ENCODE results near the gene ATOH8. TPM values are rescaled to one million over a fixed set of nuclear protein-coding genes. Genes with fewer than 3 reads are reported as not detected.

ATOH8 gene
- total RNA-seq, 3 donors from 2014 or later = 20.8 to 167 (median 46.2) TPM

GRCh38 chr2:85797263-85797660, 43.5 kb downstream of the ATOH8 start:
- intact Hi-C loops (cut with DNase I; ENCODE audit: low total_unique reads) = no loop called here
- H3K27ac ChIP-seq = peak overlapping the region in 1 of 2 donors; percentile 71

GRCh38 chr2:85797921-85798320, 44.1 kb downstream of the ATOH8 start:
- Histone ChIP-seq H3K4me3 (no peak overlapping the region), H3K36me3 (no peaks in the 10 kb centered on the region), H3K4me1 (no peaks in the 10 kb centered on the region), H3K27me3 (no peaks in the 10 kb centered on the region), H3K9me3 (peaks cover 0 to 6% of the 10 kb centered on the region in 2 donors), H3K27ac (no peak overlapping the region)
- TF ChIP-seq POLR2A (IDR thresholded peaks at IDR 0.05) = no peak
- TF ChIP-seq CTCF (IDR thresholded peaks at IDR 0.05) = peak in 1 of 3 donors; percentile 13
- peak in 1 of 2 donors; percentile 6 for DNase-seq (ENCODE audit: low spot score in 2 of 2)
- intact Hi-C loops (cut with DNase I; ENCODE audit: low total_unique reads) = no loop called here

More at GRCh38 chr2:85797263-85797660, 43.5 kb downstream of the ATOH8 start:
- no peaks in the 10 kb centered on the region for H3K27me3 ChIP-seq
- H3K4me1 ChIP-seq = no peaks in the 10 kb centered on the region
- no peaks in the 10 kb centered on the region for H3K36me3 ChIP-seq
- DNase-seq (ENCODE audit: low spot score in 2 of 2) = peak in 1 of 2 donors; percentile 27
- H3K9me3 ChIP-seq = peaks cover 0 to 6% of the 10 kb centered on the region in 2 donors
- no peak overlapping the region for H3K4me3 ChIP-seq
- TF ChIP-seq POLR2A (IDR thresholded peaks at IDR 0.05) (no peak), CTCF (IDR thresholded peaks at IDR 0.05) (no peak), POLR2AphosphoS5 (IDR thresholded peaks at IDR 0.05) (no peak)

- no peak overlapping the region for H3K27ac ChIP-seq
- peaks cover 0 to 6% of the 10 kb centered on the region in 2 donors for H3K9me3 ChIP-seq
- no peaks in the 10 kb centered on the region for H3K36me3 ChIP-seq
- intact Hi-C loops (cut with DNase I; ENCODE audit: low total_unique reads) = no loop called here
- peak; percentile 15 to 38 for DNase-seq (ENCODE audit: low spot score in 2 of 2)
- no peaks in the 10 kb centered on the region for H3K27me3 ChIP-seq
- H3K4me3 ChIP-seq = no peak overlapping the region
- H3K4me1 ChIP-seq = no peaks in the 10 kb centered on the region
- no peak for TF ChIP-seq CTCF (IDR thresholded peaks at IDR 0.05)
- no peak for TF ChIP-seq POLR2A (IDR thresholded peaks at IDR 0.05)
- no peak for TF ChIP-seq POLR2AphosphoS5 (IDR thresholded peaks at IDR 0.05)
Observed at GRCh38 chr2:85799215-85799956, 45.6 kb downstream of the ATOH8 start.

- intact Hi-C loops (cut with DNase I; ENCODE audit: low total_unique reads) = no loop called here
- Histone ChIP-seq H3K36me3 (no peaks in the 10 kb centered on the region), H3K27me3 (no peaks in the 10 kb centered on the region), H3K4me3 (no peak overlapping the region), H3K9me3 (peaks cover 0 to 6% of the 10 kb centered on the region in 2 donors), H3K27ac (no peak overlapping the region), H3K4me1 (no peaks in the 10 kb centered on the region)
- no peak for TF ChIP-seq POLR2AphosphoS5 (IDR thresholded peaks at IDR 0.05)
- TF ChIP-seq POLR2A (IDR thresholded peaks at IDR 0.05) = no peak
- no peak for TF ChIP-seq CTCF (IDR thresholded peaks at IDR 0.05)
- DNase-seq (ENCODE audit: low spot score in 2 of 2) = no peak
Observed at GRCh38 chr2:85800586-85800985, 46.8 kb downstream of the ATOH8 start.

GRCh38 chr2:85801871-85802270, 48.1 kb downstream of the ATOH8 start:
- no peak for DNase-seq (ENCODE audit: low spot score in 2 of 2)
- H3K27me3 ChIP-seq = no peaks in the 10 kb centered on the region
- H3K36me3 ChIP-seq = no peaks in the 10 kb centered on the region
- peaks cover 0 to 6% of the 10 kb centered on the region in 2 donors for H3K9me3 ChIP-seq
- TF ChIP-seq POLR2A (IDR thresholded peaks at IDR 0.05) (no peak), CTCF (IDR thresholded peaks at IDR 0.05) (no peak), POLR2AphosphoS5 (IDR thresholded peaks at IDR 0.05) (no peak)
- H3K27ac ChIP-seq = no peak overlapping the region
- intact Hi-C loops (cut with DNase I; ENCODE audit: low total_unique reads) = no loop called here
- no peak overlapping the region for H3K4me3 ChIP-seq
- no peaks in the 10 kb centered on the region for H3K4me1 ChIP-seq
